ENCODE measurements around the gene INSIG2. TPM values are rescaled to one million over a fixed set of nuclear protein-coding genes. Genes with fewer than 3 reads are reported as not detected.
A peak's percentile ranks its signal among the peaks of the same experiment; 100 is the strongest.

Gene INSIG2
- total and polyA plus RNA-seq, 2 of the 8 experiments (the other 6 are each of a cell fraction or from before 2014, with no cell fraction given) = 7.0 to 11.2 TPM

DNA sequence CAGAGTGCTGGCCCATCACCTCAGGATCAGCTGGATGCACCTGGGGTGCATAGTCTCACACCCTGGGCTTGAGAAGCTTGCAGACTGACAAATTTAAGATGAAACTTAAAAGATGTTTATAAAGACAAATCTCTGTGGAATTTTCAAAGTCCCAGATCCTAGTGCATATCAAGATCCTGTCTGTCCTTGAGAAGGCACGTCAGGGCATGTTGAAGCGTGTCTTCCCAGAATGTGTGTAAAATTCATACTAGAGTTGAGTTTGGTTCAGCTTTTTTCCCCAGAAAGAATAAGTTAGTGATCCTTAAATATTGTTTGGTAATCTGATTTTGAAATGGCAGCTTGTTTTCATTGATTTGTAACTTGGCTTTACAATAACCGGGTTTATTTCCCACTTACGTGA, 27.5 kb downstream of the INSIG2 start:
- Histone ChIP-seq H2BK120ac (replicated peaks; ENCODE audit: low read depth, low read length) (no peak overlapping the region), H4K5ac (ENCODE audit: insufficient read length, low read depth, low read length) (no peak overlapping the region), H3K23ac (ENCODE audit: insufficient read length) (no peak overlapping the region), H3K4me1 (replicated peaks in 1 of 4; ENCODE audit: control insufficient read depth in 3 of 4, insufficient read depth in 4 of 4, low read length in 3 of 4) (no peaks in the 10 kb centered on the region), H3K9me3 (ENCODE audit: insufficient read depth in 2 of 2, low read depth in 1 of 2, low read length in 1 of 2) (no peaks in the 10 kb centered on the region), H3K14ac (ENCODE audit: insufficient read length) (no peak overlapping the region), H3K27me3 (replicated peaks in 1 of 4; ENCODE audit: control insufficient read depth in 3 of 4, extremely low read depth in 1 of 4, insufficient read depth in 3 of 4, low read length in 3 of 4) (no peaks in the 10 kb centered on the region), H3K9ac (replicated peaks in 1 of 4; ENCODE audit: extremely low read depth in 1 of 4, low read depth in 3 of 4, low read length in 3 of 4) (no peak overlapping the region), H2AK5ac (ENCODE audit: low read depth, low read length) (no peak overlapping the region), H3K79me2 (ENCODE audit: control insufficient read depth in 1 of 2, insufficient read depth in 2 of 2, low read length in 2 of 2) (no peaks in the 10 kb centered on the region), H3K56ac (replicated peaks; ENCODE audit: insufficient read length, low read depth, low read length) (no peak overlapping the region), H3K27ac (ENCODE audit: low read depth, low read length) (no peak overlapping the region), H3K4ac (replicated peaks; ENCODE audit: insufficient read length, low read depth, low read length) (no peak overlapping the region), H4K8ac (ENCODE audit: extremely low read depth, insufficient read depth, low read length) (no peak overlapping the region), H3K23me2 (ENCODE audit: low read depth, low read length) (no peaks in the 10 kb centered on the region), H4K20me1 (replicated peaks in 1 of 2; ENCODE audit: control insufficient read depth in 1 of 2, insufficient read depth in 2 of 2, low read length in 2 of 2) (no peaks in the 10 kb centered on the region), H3K4me2 (ENCODE audit: insufficient read depth in 1 of 2, low read depth in 2 of 2, low read length in 2 of 2) (no peak overlapping the region), H2BK20ac (ENCODE audit: low read length) (no peak overlapping the region), H3K36me3 (ENCODE audit: control insufficient read depth in 2 of 4, insufficient read depth in 4 of 4, low read length in 3 of 4) (no peaks in the 10 kb centered on the region), H2BK12ac (ENCODE audit: low read depth, low read length) (no peak overlapping the region), H4K91ac (replicated peaks; ENCODE audit: insufficient read length, low read length) (no peak overlapping the region), H2BK5ac (ENCODE audit: low read depth, low read length) (peak overlapping the region; percentile 46; the same call in 1 of the 2 replicates), H3K79me1 (ENCODE audit: low read depth, low read length) (no peaks in the 10 kb centered on the region), H2AFZ (ENCODE audit: low read length) (no peak overlapping the region), H3K4me3 (ENCODE audit: extremely low read depth in 1 of 4, insufficient read depth in 2 of 4, low read depth in 3 of 4, low read length in 4 of 4) (no peak overlapping the region), H3K18ac (ENCODE audit: extremely low read depth, low read length) (no peak overlapping the region), H2BK15ac (ENCODE audit: low read length) (no peak overlapping the region)
- no peak for TF ChIP-seq TAF7 (optimal IDR thresholded peaks at IDR 0.05; ENCODE audit: borderline replicate concordance, low read depth, low read length)
- TF ChIP-seq GABPA (IDR thresholded peaks at IDR 0.05; ENCODE audit: borderline replicate concordance, insufficient read depth, low read length) = no peak
- TF ChIP-seq TBP (IDR thresholded peaks at IDR 0.05; ENCODE audit: low read depth, low read length) = no peak
- TF ChIP-seq ASH2L (IDR thresholded peaks at IDR 0.05; ENCODE audit: low read length) = no peak
- no peak for TF ChIP-seq CBX8 (IDR thresholded peaks at IDR 0.05; ENCODE audit: borderline replicate concordance, low read depth, low read length)
- TF ChIP-seq SP2 (IDR thresholded peaks at IDR 0.05; ENCODE audit: low read length) = no peak
- no peak for TF ChIP-seq SP1 (IDR thresholded peaks at IDR 0.05; ENCODE audit: low read depth, low read length)
- no peak for TF ChIP-seq YY1 (IDR thresholded peaks at IDR 0.05; ENCODE audit: low read depth, low read length)
- TF ChIP-seq RXRA (IDR thresholded peaks at IDR 0.05; ENCODE audit: insufficient read depth, low read depth, low read length) = no peak
- no peak for TF ChIP-seq EP300 (IDR thresholded peaks at IDR 0.05; ENCODE audit: borderline replicate concordance in 1 of 2, low read depth in 2 of 2, low read length in 2 of 2)
- TF ChIP-seq SRF (IDR thresholded peaks at IDR 0.05; ENCODE audit: low read depth, low read length) = no peak
- TF ChIP-seq MAX (IDR thresholded peaks at IDR 0.05) = no peak
- no peak for TF ChIP-seq POLR2AphosphoS5 (IDR thresholded peaks at IDR 0.05; ENCODE audit: low read depth, low read length)
- no peak for TF ChIP-seq CEBPB (IDR thresholded peaks at IDR 0.05; ENCODE audit: low read depth, low read length)
- CTCF ChIA-PET (ENCODE audit: partially characterized antibody) = interaction anchor here (1.2 kb wide), 1 partner anchor 12 kb away, joined by 4 read pairs; no protein-coding TSS in a partner anchor
- no peak for FAIRE-seq
- 83% methylated on average over 4 of the region's 4 CpGs; no CpG with 5 or more reads in 1 of the 2 experiments for WGBS, 2 experiments (ENCODE audit: extremely low coverage in 1 of 2, insufficient coverage in 1 of 2, insufficient read length in 1 of 2, insufficient replicate concordance in 2 of 2, low coverage in 1 of 2, low lambda C conversion rate in 2 of 2, missing lambda C conversion rate in 1 of 2)
- POLR2A ChIA-PET (ENCODE audit: partially characterized antibody) = interaction anchor here (1.1 kb wide), 1 partner anchor 10 kb away, joined by 3 read pairs; no protein-coding TSS in a partner anchor
- DNase-seq (ENCODE audit: low read depth in 1 of 2, low spot score in 2 of 2) = no peak
